PC-9 (cell line): ENCODE data around the gene HLA-DOB. TPM values are rescaled to one million over a fixed set of nuclear protein-coding genes. Genes with fewer than 3 reads are reported as not detected.

Experiments
- BruUV-seq: library from RNA; stranded (reverse); fragments of 400-500 nt; replicated peaks from 2 replicates; lab custom pipeline; 2021; lab: Mats Ljungman, UMichigan
- CTCF ChIA-PET: fragments of 300-600 bp; sonication (Branson Sonifier 250); formaldehyde crosslinking; loops from one replicate; lab custom pipeline; 2022; ENCODE audit warnings: antibody characterized with exemption; lab: Charles Lee
- POLR2A ChIA-PET: fragments of 300-600 bp; sonication (Branson Sonifier 250); formaldehyde crosslinking; loops from one replicate; lab custom pipeline; 2022; ENCODE audit warnings: antibody characterized with exemption; ENCODE audit not compliant: unreplicated experiment; lab: Charles Lee
- DNase-seq, 2 experiments: peaks; one replicate each; pipeline versions ENCODE4 v3.0.0 to v3.0.0-alpha.2; 2015 to 2022; ENCODE audit warnings: mixed read lengths in 1 of 2
- H2AFZ ChIP-seq: fragments of 200-600 bp; sonication (generic); 2 replicates; pipeline ENCODE4 v1.8.1; 2017; ENCODE audit warnings: antibody characterized with exemption
- H3F3A ChIP-seq: fragments of 200-600 bp; sonication (generic); 2 replicates; pipeline ENCODE4 v1.8.1; 2017; ENCODE audit warnings: antibody characterized with exemption, mild to moderate bottlenecking, low read depth; ENCODE audit not compliant: insufficient read depth
- H3K27ac ChIP-seq: fragments of 200-600 bp; sonication (generic); 2 replicates; pipeline ENCODE4 v1.6.1; 2016; ENCODE audit warnings: mixed run types
- H3K27me3 ChIP-seq: fragments of 200-600 bp; sonication (generic); 2 replicates; pipeline ENCODE4 v1.6.1; 2016; ENCODE audit warnings: low read depth, mixed run types; ENCODE audit not compliant: insufficient read depth
- H3K36me3 ChIP-seq: fragments of 200-600 bp; sonication (generic); 2 replicates; pipeline ENCODE4 v1.6.1; 2016; ENCODE audit warnings: low read depth, mixed run types
- H3K4me1 ChIP-seq: fragments of 200-600 bp; sonication (generic); replicated peaks from 2 replicates; pipeline ENCODE4 v1.6.1; 2016; ENCODE audit warnings: mixed run types; ENCODE audit not compliant: insufficient read depth
- H3K4me2 ChIP-seq: fragments of 200-600 bp; sonication (generic); 2 replicates; pipeline ENCODE4 v1.6.1; 2017; ENCODE audit warnings: mixed run types
- H3K4me3 ChIP-seq: fragments of 200-600 bp; sonication (generic); 2 replicates; pipeline ENCODE4 v1.6.1; 2016; ENCODE audit warnings: mixed run types
- H3K79me2 ChIP-seq: fragments of 200-600 bp; sonication (generic); 2 replicates; pipeline ENCODE4 v1.6.1; 2017; ENCODE audit warnings: low read depth, mixed run types
- H3K9me2 ChIP-seq: fragments of 200-600 bp; sonication (generic); 2 replicates; pipeline ENCODE4 v1.8.1; 2017; ENCODE audit warnings: mild to moderate bottlenecking; ENCODE audit not compliant: insufficient read depth
- H3K9me3 ChIP-seq: fragments of 200-600 bp; sonication (generic); 2 replicates; pipeline ENCODE4 v1.8.1; 2016; ENCODE audit warnings: low read depth; ENCODE audit not compliant: insufficient read depth
- H4K20me1 ChIP-seq: fragments of 200-600 bp; sonication (generic); 2 replicates; pipeline ENCODE4 v1.8.1; 2017; ENCODE audit not compliant: insufficient read depth
- EZH2 ChIP-seq: fragments of 200-600 bp; sonication (generic); IDR thresholded peaks from 2 replicates; pipeline ENCODE4 v1.8.0; 2017; ENCODE audit warnings: antibody characterized with exemption, low read depth
- intact Hi-C: fragments of 100-400 bp; cut with micrococcal nuclease; formaldehyde crosslinking; loops from one replicate; pipeline ENCODE4 v1.10.0; 2022; ENCODE audit not compliant: unreplicated experiment
- total RNA-seq: library from RNA; stranded (reverse); gene quantifications from 2 replicates; pipeline ENCODE4 v1.2.3, GENCODE V29; 2021
- TF ChIP-seq, protein P1 (sequence below): fragments of 200-600 bp; sonication (generic); conservative IDR thresholded peaks from 2 replicates; pipeline ENCODE4 v1.6.1; 2017; ENCODE audit warnings: mixed run types, antibody characterized with exemption, mild to moderate bottlenecking, moderate library complexity

Gene HLA-DOB
- total RNA-seq, 1 experiment from 2014 or later = 3.4 TPM

DNA sequence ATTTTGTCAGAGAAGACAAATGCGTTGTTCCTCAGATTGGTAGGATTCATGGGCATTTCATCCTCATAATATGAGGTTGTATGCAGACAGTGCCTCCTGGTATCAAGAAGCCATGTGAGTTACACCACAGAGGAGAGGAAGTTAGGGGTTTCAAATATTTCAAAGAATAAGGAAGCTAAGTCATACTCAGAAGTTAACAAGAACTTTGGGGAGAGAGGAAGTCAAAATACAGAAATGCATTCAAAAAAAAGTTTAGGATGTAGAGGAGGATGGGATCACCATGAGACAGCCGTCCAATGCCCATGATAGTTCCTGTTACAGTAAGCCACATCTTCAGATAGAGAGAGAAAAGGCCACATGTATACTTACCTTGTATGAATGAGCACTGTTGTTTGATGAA is 22.3 kb downstream of the HLA-DOB start:
- intact Hi-C loops = loop anchor here (10.0 kb wide), 2 partner anchors 70 to 90 kb away; no protein-coding TSS in a partner anchor
- Histone ChIP-seq H3K79me2 (no peaks in the 10 kb centered on the region), H3K9me2 (no peaks in the 10 kb centered on the region), H3K9me3 (peaks cover 5% of the 10 kb centered on the region; the same call in 1 of the 2 replicates), H3K27ac (no peak overlapping the region), H3F3A (no peaks in the 10 kb centered on the region), H3K4me1 (no peaks in the 10 kb centered on the region), H3K27me3 (peaks cover 52% of the 10 kb centered on the region), H3K4me2 (no peak overlapping the region), H3K36me3 (no peaks in the 10 kb centered on the region), H3K4me3 (no peak overlapping the region), H2AFZ (no peak overlapping the region), H4K20me1 (no peaks in the 10 kb centered on the region)
- BruUV-seq = no TSS peak
- no peak for DNase-seq
- TF ChIP-seq, protein P1, sequence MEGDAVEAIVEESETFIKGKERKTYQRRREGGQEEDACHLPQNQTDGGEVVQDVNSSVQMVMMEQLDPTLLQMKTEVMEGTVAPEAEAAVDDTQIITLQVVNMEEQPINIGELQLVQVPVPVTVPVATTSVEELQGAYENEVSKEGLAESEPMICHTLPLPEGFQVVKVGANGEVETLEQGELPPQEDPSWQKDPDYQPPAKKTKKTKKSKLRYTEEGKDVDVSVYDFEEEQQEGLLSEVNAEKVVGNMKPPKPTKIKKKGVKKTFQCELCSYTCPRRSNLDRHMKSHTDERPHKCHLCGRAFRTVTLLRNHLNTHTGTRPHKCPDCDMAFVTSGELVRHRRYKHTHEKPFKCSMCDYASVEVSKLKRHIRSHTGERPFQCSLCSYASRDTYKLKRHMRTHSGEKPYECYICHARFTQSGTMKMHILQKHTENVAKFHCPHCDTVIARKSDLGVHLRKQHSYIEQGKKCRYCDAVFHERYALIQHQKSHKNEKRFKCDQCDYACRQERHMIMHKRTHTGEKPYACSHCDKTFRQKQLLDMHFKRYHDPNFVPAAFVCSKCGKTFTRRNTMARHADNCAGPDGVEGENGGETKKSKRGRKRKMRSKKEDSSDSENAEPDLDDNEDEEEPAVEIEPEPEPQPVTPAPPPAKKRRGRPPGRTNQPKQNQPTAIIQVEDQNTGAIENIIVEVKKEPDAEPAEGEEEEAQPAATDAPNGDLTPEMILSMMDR = no peak
- no peak for TF ChIP-seq EZH2
- CTCF ChIA-PET = no interaction called here
- POLR2A ChIA-PET = no interaction called here

DNA sequence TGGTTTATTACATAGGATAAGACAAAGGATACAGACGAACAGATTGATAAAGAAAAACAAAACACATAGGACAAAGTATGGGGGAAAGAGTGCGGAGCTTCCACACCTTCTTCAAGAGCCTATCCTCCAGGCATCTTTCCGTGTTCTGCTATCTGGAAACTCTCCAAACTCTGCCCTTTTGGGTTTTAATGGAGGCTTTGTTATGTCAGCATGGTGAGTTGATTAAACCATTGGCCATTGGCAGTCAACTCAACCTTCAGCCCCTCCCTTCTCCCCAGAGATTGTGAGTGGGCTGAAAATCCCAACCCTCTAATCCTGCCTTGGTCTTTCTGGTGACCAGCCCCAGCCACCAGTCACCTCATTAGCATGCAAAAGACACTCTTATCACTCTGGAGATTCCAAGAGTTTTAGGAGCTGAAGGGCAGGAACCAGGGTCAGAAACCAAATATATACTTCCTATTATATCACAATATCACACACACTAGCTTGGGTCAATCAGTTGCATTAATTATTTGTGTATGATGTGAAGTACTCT is 23.8 kb downstream of the HLA-DOB start:
- intact Hi-C loops = loop anchor here (10.0 kb wide), 2 partner anchors 72 to 88 kb away; no protein-coding TSS in a partner anchor
- Histone ChIP-seq H3K4me1 (no peaks in the 10 kb centered on the region), H3K36me3 (no peaks in the 10 kb centered on the region), H3K27me3 (peaks cover 52% of the 10 kb centered on the region), H3K79me2 (no peaks in the 10 kb centered on the region), H2AFZ (no peak overlapping the region), H3F3A (no peaks in the 10 kb centered on the region), H3K9me3 (no peaks in the 10 kb centered on the region), H3K9me2 (no peaks in the 10 kb centered on the region), H3K4me2 (no peak overlapping the region), H3K27ac (no peak overlapping the region), H4K20me1 (no peaks in the 10 kb centered on the region), H3K4me3 (no peak overlapping the region)
- BruUV-seq = no TSS peak
- DNase-seq = no peak
- TF ChIP-seq EZH2 = no peak
- TF ChIP-seq, protein P1 = no peak
- CTCF ChIA-PET = no interaction called here
- POLR2A ChIA-PET = interaction anchor here (0.7 kb wide), 1 partner anchor 90 kb away, joined by 3 read pairs; no protein-coding TSS in a partner anchor

DNA sequence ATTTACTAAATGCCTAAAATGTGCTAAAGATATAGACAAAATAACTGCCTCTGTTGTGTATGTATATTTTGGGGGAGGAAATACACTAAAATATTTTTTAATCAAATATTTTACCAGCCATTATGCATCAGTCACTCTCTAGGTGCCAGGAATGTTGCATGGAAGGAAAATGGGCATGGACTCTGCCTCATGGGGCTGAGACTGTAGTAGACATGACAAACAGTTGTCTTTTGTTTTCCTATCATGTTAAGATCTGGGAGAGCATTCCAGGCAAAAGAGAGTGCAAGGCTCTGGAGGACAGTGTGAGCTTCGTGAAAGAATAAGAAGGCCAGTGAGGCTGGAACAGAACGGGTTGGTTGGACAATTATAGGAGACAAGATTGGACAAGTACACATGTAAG is 26.5 kb downstream of the HLA-DOB start:
- intact Hi-C loops = loop anchor here (10.0 kb wide), 2 partner anchors 74 to 86 kb away; no protein-coding TSS in a partner anchor
- H3K27ac ChIP-seq = no peak overlapping the region
- H3K27me3 ChIP-seq = peaks cover 55% of the 10 kb centered on the region

More for the DNA sequence above, 26.5 kb downstream of the HLA-DOB start:
- POLR2A ChIA-PET = no interaction called here
- TF ChIP-seq, protein P1 = no peak
- no peaks in the 10 kb centered on the region for H3K79me2 ChIP-seq
- H2AFZ ChIP-seq = no peak overlapping the region
- no peaks in the 10 kb centered on the region for H3F3A ChIP-seq
- CTCF ChIA-PET = no interaction called here
- H3K9me3 ChIP-seq = no peaks in the 10 kb centered on the region
- H4K20me1 ChIP-seq = no peaks in the 10 kb centered on the region
- no TSS peak for BruUV-seq
- H3K36me3 ChIP-seq = no peaks in the 10 kb centered on the region
- no peak overlapping the region for H3K4me2 ChIP-seq
- no peak overlapping the region for H3K4me3 ChIP-seq
- H3K4me1 ChIP-seq = no peaks in the 10 kb centered on the region
- DNase-seq = no peak
- no peaks in the 10 kb centered on the region for H3K9me2 ChIP-seq
